Stimulated activated naive CD8-positive, alpha-beta T cell treated with anti-CD3 and anti-CD28 coated beads, Interleukin-15, Interleukin-2, amounts not matched to agents 100 ng/mL and 50 ng/mL, for 24 hours (primary cell): Measurements from ENCODE around the gene TMEM243.
"Not testable (repeated sequence)": the region's sequence is repeated elsewhere in the genome, so short reads cannot be mapped to it uniquely, and the experiment has no call there.

ENCODE experiments used
- H3K27ac Mint-ChIP-seq: one replicate; pipeline ENCODE4 v1.8.0; 2021; ENCODE audit warnings: mild to moderate bottlenecking, mixed read lengths
- H3K27me3 Mint-ChIP-seq: one replicate; pipeline ENCODE4 v1.8.0; 2021; ENCODE audit warnings: mixed read lengths
- H3K36me3 Mint-ChIP-seq: one replicate; pipeline ENCODE4 v1.8.0; 2021; ENCODE audit warnings: low read depth, mixed read lengths
- H3K4me1 Mint-ChIP-seq: one replicate; pipeline ENCODE4 v1.8.0; 2021; ENCODE audit warnings: low read depth, mixed read lengths
- H3K4me3 Mint-ChIP-seq: one replicate; pipeline ENCODE4 v1.8.0; 2021; ENCODE audit warnings: mild to moderate bottlenecking, mixed read lengths
- H3K9me3 Mint-ChIP-seq: one replicate; pipeline ENCODE4 v1.8.0; 2021; ENCODE audit warnings: mixed read lengths

Gene TMEM243, protein sequence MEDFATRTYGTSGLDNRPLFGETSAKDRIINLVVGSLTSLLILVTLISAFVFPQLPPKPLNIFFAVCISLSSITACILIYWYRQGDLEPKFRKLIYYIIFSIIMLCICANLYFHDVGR

DNA sequence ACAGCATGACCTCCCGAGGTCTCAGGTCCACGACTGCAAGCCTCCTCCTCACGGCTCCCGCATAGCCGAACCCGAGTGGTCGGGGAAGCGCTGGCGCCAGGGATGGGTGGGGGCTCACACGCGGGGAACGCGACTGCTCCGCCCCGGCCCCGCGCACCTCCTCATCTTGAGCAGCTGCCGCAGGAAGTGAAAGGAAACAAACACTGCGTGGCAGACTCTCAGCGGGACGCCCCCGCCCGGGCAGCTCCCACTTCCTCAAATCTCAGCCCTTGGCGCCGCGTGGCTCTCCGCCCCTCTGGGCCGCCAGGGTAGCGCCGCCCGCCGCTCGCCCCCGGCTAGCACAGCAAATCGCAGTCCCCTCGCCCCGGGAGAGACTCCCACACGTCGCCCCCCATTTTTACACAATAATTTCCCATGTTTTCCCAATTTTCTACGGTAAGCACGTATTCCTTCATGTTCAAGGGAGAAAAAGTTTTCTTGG is at the start of gene TMEM243:
TMEM243 (minus strand) TSS at position 188 of the 481 bp plus-strand sequence. CDS start 229 bp downstream, outside the sequence.
- H3K36me3 Mint-ChIP-seq: peaks cover 33% of the 10 kb centered on the region
- no peaks in the 10 kb centered on the region for H3K9me3 Mint-ChIP-seq
- H3K4me1 Mint-ChIP-seq: peaks cover 45% of the 10 kb centered on the region
- H3K27ac Mint-ChIP-seq: peak within 1 kb of the TSS; percentile 97
- H3K27me3 Mint-ChIP-seq: no peaks in the 10 kb centered on the region
- peak within 1 kb of the TSS; percentile 97 for H3K4me3 Mint-ChIP-seq

DNA sequence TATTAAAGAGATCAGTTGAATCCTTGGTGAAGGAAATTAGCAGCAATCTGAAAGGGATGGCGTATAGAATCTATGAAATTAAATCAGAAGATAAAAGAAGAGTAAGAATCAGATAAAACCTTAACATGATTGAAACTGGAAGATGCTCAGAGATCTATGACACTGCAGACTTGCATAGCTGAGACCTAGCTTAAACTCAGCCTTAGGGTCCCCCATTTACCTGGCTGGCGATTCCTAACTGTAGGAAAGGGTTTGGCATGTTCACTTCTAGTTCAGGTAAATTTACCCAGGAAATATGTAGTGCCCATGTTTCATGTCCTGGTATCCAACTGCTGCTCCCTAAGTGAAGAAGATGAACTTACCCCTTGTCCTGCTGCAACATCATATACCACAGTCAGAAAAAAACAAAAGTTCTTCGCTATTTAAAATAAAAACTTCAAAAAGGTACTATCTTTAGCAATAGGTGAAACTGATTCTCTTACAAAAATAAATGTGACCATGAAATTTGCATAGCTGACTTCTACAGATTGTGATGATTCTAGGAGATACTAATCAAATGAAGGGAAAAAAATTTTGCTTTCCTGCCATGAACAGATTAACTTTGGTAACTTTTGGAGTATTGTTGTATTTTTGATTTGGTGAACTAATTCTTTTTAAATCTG is 47.8 kb upstream of the TMEM243 start:
- Mint-ChIP-seq H3K27ac (no peak overlapping the region), H3K9me3 (no peaks in the 10 kb centered on the region), H3K4me3 (no peak overlapping the region), H3K4me1 (no peaks in the 10 kb centered on the region), H3K36me3 (no peaks in the 10 kb centered on the region), H3K27me3 (peaks cover 25% of the 10 kb centered on the region)

DNA sequence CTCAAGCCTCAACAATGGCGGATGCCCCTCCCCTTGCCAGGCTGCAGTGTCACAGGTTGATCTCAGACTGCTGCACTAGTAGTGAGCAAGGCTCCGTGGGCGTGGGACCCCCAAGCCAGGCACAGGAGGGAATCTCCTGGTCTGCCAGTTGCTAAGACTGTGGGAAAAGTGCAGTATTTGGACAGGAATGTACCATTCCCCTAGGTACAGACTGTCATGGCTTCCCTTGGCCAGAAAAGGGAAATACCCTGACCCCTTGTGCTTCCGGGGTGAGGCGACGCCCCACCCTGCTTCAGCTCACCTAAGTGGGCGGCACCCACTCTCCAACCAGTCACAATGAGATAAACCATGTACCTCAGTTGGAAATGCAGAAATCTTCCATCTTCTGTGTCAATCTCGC is 44.0 kb upstream of the TMEM243 start:
- Mint-ChIP-seq H3K4me1 (no peaks in the 10 kb centered on the region), H3K27ac (no peak overlapping the region), H3K27me3 (peaks cover 32% of the 10 kb centered on the region), H3K36me3 (no peaks in the 10 kb centered on the region), H3K9me3 (no peaks in the 10 kb centered on the region), H3K4me3 (no peak overlapping the region)

DNA sequence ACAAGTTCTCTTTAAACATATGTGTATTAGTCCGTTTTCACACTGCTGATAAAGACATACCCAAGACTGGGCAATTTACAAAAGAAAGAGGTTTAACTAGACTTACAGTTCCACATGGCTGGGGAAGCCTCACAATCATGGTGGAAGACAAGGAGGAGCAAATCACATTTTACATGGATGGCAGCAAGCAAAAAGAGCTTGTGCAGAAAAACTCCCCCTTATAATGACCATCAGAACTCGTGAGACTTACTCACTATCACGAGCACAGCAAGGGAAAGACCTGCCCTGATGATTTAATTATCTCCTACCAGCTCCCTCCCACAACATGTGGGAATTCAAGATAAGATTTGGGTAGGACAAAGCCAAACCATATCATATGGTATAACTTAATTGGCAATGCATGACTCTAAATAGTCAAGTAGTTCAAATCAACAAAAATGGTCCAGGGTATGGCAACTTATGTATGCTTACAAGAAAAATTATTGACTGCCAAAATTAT is 34.1 kb upstream of the TMEM243 start:
- H3K4me1 Mint-ChIP-seq: no peaks in the 10 kb centered on the region
- no peaks in the 10 kb centered on the region for H3K36me3 Mint-ChIP-seq
- H3K27me3 Mint-ChIP-seq: peaks cover 31% of the 10 kb centered on the region
- peaks cover 3% of the 10 kb centered on the region for H3K9me3 Mint-ChIP-seq
- no peak overlapping the region for H3K4me3 Mint-ChIP-seq
- H3K27ac Mint-ChIP-seq: no peak overlapping the region

DNA sequence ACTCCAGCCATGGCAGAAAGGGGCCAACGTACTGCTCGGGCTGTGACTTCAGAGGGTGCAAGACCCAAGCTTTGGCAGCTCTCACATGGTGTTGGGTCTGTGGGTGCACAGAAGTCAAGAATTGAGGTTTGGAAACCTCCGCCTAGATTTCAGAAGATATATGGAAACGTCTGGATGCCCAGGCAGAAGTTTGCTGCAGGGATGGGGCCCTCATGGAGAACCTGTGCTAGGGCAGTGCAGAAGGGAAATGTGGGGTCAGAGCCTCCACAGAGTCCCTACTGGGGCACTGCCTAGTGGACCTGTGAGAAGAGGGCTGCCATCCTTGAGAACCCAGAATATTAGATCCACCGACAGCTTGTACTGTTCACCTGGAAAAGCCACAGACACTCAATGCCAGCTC is 26.1 kb upstream of the TMEM243 start:
- H3K27me3 Mint-ChIP-seq, H3K36me3 Mint-ChIP-seq, H3K4me3 Mint-ChIP-seq, H3K27ac Mint-ChIP-seq, H3K4me1 Mint-ChIP-seq: not testable (repeated sequence)
- H3K9me3 Mint-ChIP-seq: peaks cover 26% of the 10 kb centered on the region

DNA sequence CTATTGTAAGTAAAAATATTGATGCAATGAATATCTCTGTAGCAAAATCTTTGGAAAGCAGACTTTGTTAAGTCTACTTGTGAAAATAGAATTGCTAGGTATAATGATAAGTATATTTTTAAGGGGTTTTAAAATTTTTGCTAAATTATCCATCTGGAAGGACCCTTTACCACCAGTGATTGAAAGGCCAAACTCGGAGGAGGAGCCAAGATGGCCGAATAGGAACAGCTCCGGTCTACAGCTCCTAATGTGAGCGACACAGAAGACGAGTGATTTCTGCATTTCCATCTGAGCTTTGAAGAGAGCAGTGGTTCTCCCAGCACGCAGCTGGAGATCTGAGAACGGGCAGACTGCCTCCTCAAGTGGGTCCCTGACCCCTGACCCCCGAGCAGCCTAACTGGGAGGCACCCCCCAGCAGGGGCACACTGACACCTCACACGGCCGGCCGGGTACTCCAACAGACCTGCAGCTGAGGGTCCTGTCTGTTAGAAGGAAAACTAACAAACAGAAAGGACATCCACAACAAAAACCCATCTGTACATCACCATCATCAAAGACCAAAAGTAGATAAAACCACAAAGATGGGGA is 19.0 kb upstream of the TMEM243 start:
- not testable (repeated sequence) for H3K27ac Mint-ChIP-seq, H3K4me1 Mint-ChIP-seq

DNA sequence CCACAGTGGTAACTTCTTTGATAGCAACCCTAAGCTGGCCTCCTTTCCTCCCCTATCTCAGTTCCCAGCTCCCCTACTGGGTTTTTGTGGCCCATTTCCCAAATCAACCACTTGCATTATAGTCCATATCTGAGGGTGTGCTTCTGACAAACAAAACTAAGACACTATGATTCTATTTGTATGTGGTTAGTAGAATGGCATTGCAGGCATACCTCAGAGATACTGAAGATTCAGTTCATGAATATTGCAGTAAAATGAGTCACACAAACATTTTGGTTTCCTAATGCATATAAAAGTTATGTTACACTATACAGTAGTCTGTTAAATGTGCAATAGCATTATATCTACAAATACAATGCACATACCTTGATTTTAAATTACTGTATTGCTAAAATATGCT is 15.4 kb upstream of the TMEM243 start:
- Mint-ChIP-seq H3K4me1 (peaks cover 3% of the 10 kb centered on the region), H3K27me3 (peaks cover 4% of the 10 kb centered on the region), H3K9me3 (no peaks in the 10 kb centered on the region), H3K4me3 (no peak overlapping the region), H3K27ac (no peak overlapping the region), H3K36me3 (no peaks in the 10 kb centered on the region)

More for the DNA sequence above, 19.0 kb upstream of the TMEM243 start:
- not testable (repeated sequence) for H3K36me3 Mint-ChIP-seq, H3K27me3 Mint-ChIP-seq, H3K4me3 Mint-ChIP-seq, H3K9me3 Mint-ChIP-seq

DNA sequence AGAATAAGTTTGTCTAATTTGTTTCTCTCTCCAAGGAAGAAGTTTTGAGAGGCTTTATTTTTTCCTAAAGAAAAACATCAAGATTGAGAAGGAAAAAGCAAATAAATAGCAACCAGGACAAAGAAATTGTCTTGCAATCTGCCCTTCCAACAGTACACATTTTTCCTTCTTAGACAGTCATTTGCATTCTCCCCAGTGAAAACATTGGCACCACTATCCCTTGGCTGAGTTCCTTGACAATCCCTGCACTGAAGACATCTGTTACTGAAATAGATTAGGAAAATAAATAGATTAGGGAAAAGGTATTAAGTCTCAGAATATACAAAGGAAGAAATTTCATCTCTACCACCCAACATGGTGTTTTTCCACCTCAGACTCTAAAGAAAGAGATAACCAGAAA is 12.2 kb upstream of the TMEM243 start:
- no peaks in the 10 kb centered on the region for H3K36me3 Mint-ChIP-seq
- no peaks in the 10 kb centered on the region for H3K9me3 Mint-ChIP-seq
- peaks cover 2% of the 10 kb centered on the region for H3K4me1 Mint-ChIP-seq
- H3K4me3 Mint-ChIP-seq: no peak overlapping the region
- no peaks in the 10 kb centered on the region for H3K27me3 Mint-ChIP-seq
- H3K27ac Mint-ChIP-seq: no peak overlapping the region

DNA sequence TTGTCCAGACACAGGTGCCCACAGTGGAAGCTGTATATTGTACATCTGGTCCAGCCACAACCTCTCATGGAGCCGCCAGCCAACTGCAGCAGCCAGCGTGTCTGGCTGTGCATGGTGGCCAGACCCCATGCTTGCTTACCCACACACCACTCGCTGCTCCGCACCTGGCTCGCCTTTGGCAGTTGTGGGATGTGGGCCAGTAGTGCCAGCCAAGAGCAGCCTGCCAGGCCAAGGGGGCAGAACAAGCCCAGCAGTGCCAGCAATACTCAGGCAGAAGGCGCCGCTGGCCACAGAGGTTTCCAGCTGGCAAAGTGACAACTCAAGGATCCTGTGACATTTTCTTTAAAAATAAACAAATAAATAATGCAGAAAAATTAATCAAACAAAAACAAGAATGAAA is 11.7 kb upstream of the TMEM243 start:
- H3K4me3 Mint-ChIP-seq: no peak overlapping the region
- no peaks in the 10 kb centered on the region for H3K9me3 Mint-ChIP-seq
- no peak overlapping the region for H3K27ac Mint-ChIP-seq
- no peaks in the 10 kb centered on the region for H3K27me3 Mint-ChIP-seq
- H3K36me3 Mint-ChIP-seq: no peaks in the 10 kb centered on the region
- peaks cover 6% of the 10 kb centered on the region for H3K4me1 Mint-ChIP-seq

DNA sequence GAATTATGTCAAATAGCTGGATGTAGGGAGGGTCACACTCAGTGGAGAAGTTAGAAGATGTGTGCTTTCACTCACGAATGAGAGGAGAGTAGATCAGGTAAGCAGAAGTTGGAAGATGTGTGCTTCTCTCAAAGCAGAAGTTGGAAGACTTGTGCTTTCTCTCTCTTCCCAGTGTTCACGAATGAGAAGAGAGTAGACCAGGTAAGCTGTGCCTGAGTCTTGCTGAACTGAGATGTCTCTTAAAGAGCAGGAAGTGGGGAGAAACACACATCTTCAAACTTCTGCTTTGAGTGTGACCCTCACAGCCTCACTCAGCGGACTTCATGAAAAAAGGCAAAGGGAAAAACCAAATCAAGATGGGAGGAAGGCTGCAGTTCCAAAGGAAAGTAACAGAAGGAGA is 7.0 kb upstream of the TMEM243 start:
- H3K4me1 Mint-ChIP-seq: peaks cover 13% of the 10 kb centered on the region
- no peaks in the 10 kb centered on the region for H3K9me3 Mint-ChIP-seq
- H3K27ac Mint-ChIP-seq: no peak overlapping the region
- no peaks in the 10 kb centered on the region for H3K27me3 Mint-ChIP-seq
- no peaks in the 10 kb centered on the region for H3K36me3 Mint-ChIP-seq
- H3K4me3 Mint-ChIP-seq: no peak overlapping the region

DNA sequence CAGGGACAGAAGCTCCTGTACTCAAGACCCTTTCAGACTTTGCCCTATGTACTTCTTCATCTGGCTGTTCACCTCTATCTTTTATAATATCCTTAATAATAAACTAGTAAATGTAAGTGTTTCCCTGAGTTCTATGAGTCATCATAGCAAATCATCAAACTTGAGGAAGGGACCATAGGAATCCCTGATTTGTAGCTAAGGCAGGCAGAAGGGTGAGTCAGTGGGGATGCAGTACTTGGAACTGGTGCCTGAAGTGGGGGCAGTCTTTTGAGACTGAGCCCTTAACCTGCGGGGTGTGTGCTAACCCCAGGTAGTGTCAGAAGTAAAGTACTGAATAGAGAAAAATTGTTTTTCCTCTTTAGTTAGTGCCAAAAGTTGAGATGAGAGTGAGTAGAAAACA is 6.2 kb upstream of the TMEM243 start:
- no peaks in the 10 kb centered on the region for H3K36me3 Mint-ChIP-seq
- no peaks in the 10 kb centered on the region for H3K9me3 Mint-ChIP-seq
- H3K4me1 Mint-ChIP-seq: peaks cover 17% of the 10 kb centered on the region
- no peak overlapping the region for H3K27ac Mint-ChIP-seq
- no peak overlapping the region for H3K4me3 Mint-ChIP-seq
- H3K27me3 Mint-ChIP-seq: no peaks in the 10 kb centered on the region

DNA sequence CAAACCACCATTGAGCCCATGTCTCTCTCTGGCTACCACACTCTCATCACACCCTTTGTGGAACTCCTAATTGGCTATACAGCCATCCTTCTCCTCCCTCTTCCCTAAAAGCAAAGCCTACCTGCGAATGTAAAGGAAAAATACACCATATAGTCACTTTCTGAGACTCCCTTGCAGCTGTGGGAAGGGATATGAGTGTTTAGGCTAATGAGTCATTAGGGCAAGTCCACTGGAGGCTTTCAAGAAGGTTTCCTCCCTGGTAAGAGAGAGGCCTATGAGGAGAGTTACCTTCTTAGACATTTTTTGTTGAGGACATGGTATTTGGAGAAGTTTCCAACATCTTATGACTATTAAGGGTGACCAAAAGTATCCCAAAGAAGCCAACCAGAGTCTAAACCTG is 4.1 kb upstream of the TMEM243 start:
- Mint-ChIP-seq H3K27ac (no peak overlapping the region), H3K27me3 (no peaks in the 10 kb centered on the region), H3K9me3 (no peaks in the 10 kb centered on the region), H3K4me1 (peaks cover 21% of the 10 kb centered on the region), H3K4me3 (no peak overlapping the region), H3K36me3 (peaks cover 14% of the 10 kb centered on the region)

DNA sequence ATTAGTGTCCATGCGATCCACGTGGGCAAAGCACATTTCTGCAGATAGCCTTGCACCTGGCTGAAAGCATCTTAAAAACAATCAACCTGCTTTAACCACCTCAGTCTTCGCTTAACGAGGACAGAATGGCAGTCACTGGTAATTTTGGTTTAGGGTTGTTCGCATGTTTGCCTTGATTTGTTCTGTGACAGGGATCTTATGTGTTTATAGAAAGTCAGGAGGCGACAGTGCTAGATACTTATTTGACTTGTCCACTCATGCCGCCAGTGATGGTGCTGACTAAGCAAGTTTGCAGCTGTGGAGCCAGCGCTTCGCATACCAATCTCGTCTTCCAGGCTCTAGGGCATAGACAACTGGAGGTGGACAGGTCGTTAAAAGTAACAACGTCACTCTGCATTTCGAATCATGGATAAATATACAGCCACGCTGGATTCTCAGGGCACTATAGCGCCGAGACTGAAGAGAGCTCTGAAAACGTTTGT is 1.2 kb upstream of the TMEM243 start:
- H3K36me3 Mint-ChIP-seq: peaks cover 25% of the 10 kb centered on the region
- peak overlapping the region; percentile 97 for H3K27ac Mint-ChIP-seq
- no peaks in the 10 kb centered on the region for H3K27me3 Mint-ChIP-seq
- H3K9me3 Mint-ChIP-seq: no peaks in the 10 kb centered on the region
- H3K4me1 Mint-ChIP-seq: peaks cover 36% of the 10 kb centered on the region
- H3K4me3 Mint-ChIP-seq: peak overlapping the region; percentile 97

DNA sequence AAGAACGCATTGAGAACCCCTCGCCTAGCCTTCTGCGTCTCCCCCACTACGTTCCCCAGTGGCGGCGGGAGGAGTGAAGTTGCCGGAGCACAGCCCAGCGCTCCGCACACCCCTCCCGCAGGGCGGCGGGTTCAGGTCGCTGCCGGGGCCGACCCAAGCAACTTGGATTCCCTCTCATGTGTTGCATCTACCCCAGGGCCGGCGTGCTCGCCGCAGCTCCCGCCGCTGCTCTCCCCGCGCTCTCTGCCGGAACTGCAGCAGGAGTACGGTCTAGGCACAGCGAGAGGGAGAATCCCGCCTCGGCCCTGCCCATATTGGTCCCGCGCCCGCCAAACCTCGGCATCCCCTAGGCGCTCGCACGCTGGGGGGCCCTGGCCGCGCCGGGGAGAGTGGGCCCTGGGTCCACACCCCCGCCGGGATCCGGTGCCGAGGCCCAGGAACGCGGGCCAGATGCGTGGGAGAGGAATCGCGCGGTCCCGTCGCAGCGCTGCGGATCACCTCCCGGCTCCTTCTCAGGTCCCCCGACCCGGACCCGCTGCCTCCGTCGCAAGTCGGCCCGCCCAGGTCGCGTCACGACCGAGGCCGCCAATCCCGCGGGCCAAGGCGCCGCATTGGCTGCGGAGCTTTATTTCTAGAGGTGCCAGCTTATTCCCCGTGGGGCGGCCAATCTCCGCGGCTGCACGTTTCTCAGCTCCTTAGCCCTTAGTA is 648 bp upstream of the TMEM243 start:
- peaks cover 29% of the 10 kb centered on the region for H3K36me3 Mint-ChIP-seq
- H3K4me1 Mint-ChIP-seq: peaks cover 39% of the 10 kb centered on the region
- H3K4me3 Mint-ChIP-seq: peak overlapping the region; percentile 97
- H3K27ac Mint-ChIP-seq: peak overlapping the region; percentile 97
- H3K9me3 Mint-ChIP-seq: no peaks in the 10 kb centered on the region
- no peaks in the 10 kb centered on the region for H3K27me3 Mint-ChIP-seq
